ENCODE results near the gene KRT23.

The KRT23 gene

GRCh38 chr17:40937384-40937819 lies at the start of gene KRT23:
KRT23 (minus strand) TSS chr17:40937646; CDS start chr17:40936603, 1,043 bp downstream.
- no peak for FAIRE-seq
- no peak for DNase-seq (ENCODE audit: insufficient read length, low spot score)

DNA sequence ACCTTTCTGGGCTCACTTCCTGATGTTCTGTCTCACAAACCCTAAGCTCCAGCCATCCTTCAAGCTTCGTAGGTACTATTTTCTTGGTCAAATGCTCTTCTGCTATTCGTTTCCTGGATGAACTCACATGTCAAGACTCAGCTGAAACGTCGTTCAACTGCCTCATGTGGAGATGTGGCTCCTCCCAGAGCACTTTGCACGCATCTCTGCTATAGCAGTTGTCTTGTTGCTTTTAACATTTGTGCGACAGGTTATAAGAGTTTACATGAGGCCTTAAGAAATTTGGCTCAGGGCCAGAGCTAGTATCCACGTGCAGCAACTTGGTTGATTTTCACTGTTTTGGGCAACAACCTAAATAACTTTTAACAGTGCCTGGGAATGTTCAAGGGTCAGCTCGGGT lies 49.5 kb upstream of the KRT23 start:
- TF ChIP-seq CTCF (IDR thresholded peaks at IDR 0.05; ENCODE audit: insufficient read depth, missing control alignments), result no peak
- no peak for FAIRE-seq
- DNase-seq (ENCODE audit: insufficient read length, low spot score), result no peak

More at GRCh38 chr17:40937384-40937819, at the start of gene KRT23:
- no peak for TF ChIP-seq CTCF (IDR thresholded peaks at IDR 0.05; ENCODE audit: insufficient read depth, missing control alignments)

GRCh38 chr17:40984226-40984625 lies 46.8 kb upstream of the KRT23 start, which contains the start of gene KRT40:
KRT40 (minus strand) TSS chr17:40984326; CDS start chr17:40984273, 53 bp downstream.
- no peak for TF ChIP-seq CTCF (IDR thresholded peaks at IDR 0.05; ENCODE audit: insufficient read depth, missing control alignments)
- FAIRE-seq, result no peak
- no peak for DNase-seq (ENCODE audit: insufficient read length, low spot score)

DNA sequence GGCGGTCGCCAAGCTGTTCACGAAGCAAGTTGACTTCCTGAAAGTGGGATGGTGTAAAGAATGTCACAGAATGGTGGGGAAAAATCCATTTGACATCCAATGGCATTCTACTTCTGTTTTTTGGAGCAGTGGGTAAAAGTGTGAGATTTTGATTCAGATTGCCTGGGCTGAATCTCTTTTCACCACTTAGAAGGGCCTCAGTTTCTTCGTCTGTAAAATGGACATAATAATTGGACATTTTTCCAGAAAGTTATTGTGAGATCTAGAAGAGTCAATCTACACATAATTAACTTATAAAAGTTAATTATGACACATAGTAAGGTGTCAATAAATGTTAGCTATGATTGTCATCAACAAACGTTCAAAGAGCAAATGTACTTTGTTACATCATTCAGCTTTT lies 43.7 kb upstream of the KRT23 start:
- TF ChIP-seq CTCF (IDR thresholded peaks at IDR 0.05; ENCODE audit: insufficient read depth, missing control alignments), result no peak
- DNase-seq (ENCODE audit: insufficient read length, low spot score), result no peak
- FAIRE-seq, result no peak

DNA sequence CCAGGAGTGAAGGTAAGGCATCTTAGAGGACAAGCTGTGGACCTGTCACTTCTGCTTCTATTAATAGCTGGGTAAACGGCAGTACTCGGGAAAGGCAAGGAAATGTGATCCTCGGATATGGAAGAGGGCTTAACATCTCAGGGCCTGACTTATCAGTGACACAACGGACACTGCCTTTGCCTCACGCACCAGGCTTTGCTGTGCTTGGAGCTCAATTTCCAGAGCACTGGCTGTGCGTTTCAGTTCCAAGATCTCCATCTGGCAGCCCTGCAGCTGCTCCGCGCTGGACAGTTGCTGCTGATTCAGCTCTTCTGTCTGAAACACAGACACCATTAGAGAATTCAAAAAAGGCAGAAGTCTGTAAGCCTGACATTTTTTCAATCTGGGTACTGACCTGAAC lies 43.1 kb upstream of the KRT23 start:
- DNase-seq (ENCODE audit: insufficient read length, low spot score) (no peak), FAIRE-seq (no peak)
- no peak for TF ChIP-seq CTCF (IDR thresholded peaks at IDR 0.05; ENCODE audit: insufficient read depth, missing control alignments)

DNA sequence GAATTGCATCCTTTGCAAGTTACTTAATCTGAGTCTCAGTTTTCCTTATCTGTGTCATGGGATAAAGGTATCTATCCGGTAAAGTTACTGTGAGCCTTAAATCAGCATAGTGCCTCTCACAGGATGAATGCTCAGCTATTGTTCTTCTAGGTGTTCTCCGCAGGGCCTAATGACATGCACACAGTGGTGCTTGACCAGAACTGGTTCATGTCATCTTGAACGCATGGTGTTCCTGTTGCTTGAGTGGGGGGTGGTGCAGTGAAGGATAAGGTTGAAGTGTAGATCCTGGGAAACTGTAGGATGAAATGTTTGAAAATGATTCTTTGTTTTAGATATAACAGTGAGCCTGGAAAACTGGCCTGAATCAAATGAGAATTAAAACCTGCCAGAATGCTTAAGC lies 42.7 kb upstream of the KRT23 start:
- DNase-seq (ENCODE audit: insufficient read length, low spot score) (no peak), FAIRE-seq (no peak)
- TF ChIP-seq CTCF (IDR thresholded peaks at IDR 0.05; ENCODE audit: insufficient read depth, missing control alignments), result no peak

DNA sequence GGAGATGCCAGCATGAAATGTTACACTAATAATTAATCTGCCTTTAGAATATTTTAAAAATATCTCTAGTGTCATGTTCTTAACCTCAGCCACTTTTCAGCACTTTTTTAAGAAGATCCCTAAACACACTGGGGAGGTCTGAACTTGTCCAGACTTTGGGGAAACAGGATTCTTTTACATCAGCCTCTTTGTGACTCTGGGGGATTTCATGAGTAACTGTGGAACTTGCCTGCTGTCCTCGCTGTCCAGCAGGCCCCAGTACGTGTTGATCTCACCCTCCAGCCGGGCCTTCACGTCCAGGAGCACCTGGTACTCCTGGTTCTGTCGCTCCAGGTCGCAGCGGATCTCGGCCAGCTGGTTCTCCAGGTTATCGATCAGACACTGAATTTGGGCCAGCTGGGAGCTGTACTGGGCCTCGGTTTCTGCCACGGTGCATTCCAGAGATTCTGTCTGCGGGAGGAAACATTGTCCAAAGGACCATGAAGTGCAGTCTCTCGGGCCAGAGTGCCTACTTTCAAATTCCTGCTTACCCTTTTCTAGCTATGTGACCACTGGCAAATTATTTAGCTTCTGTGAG lies 41.2 kb upstream of the KRT23 start:
- TF ChIP-seq CTCF (IDR thresholded peaks at IDR 0.05; ENCODE audit: insufficient read depth, missing control alignments), result no peak
- FAIRE-seq, result no peak
- DNase-seq (ENCODE audit: insufficient read length, low spot score), result no peak
